ENCODE measurements around the gene ULK4. TPM values are rescaled to one million over a fixed set of nuclear protein-coding genes. Genes with fewer than 3 reads are reported as not detected.

ULK4 gene
- total and polyA plus RNA-seq, 2 of the 4 experiments (the other 2 are of a cell fraction): 2.7 to 5.0 TPM

DNA sequence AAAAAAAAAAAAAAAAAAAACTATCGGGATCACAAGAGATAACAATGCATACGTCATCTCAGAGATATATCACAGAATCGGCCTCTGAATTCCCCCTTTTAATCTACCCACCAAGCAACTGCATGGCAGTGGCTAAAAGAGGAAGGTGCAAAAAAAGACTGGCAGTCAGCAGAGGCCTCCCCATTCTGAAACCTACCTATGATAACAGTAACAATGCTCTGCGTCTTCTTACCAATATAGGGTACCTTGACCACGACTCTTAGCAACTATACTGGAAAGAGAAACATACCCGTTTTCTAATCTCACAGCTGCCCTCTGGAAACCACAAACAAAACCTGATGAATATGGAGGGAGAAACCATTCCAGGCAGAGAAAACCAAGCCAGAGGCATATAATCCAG, 106.9 kb downstream of the ULK4 start:
- no peaks in the 10 kb centered on the region for H3K27me3 ChIP-seq (ENCODE audit: control insufficient read depth, insufficient read depth, low read length)
- TF ChIP-seq RFX5 (IDR thresholded peaks at IDR 0.05; ENCODE audit: low read depth, low read length) (no peak), RCOR1 (IDR thresholded peaks at IDR 0.05; ENCODE audit: insufficient replicate concordance, low read length) (no peak)
- no TSS peak for BruUV-seq (replicated peaks)
- no peak overlapping the region for H3K4me2 ChIP-seq (ENCODE audit: low read depth, low read length)
- no peak overlapping the region for H3K9ac ChIP-seq (ENCODE audit: low read depth, low read length)
- H3K18ac ChIP-seq (ENCODE audit: low read depth, low read length): no peak overlapping the region
- H3K9me3 ChIP-seq (ENCODE audit: control insufficient read depth, insufficient read depth, low read length): no peaks in the 10 kb centered on the region
- no peak overlapping the region for H3K56ac ChIP-seq (ENCODE audit: extremely low read depth, insufficient read depth, low read length)
- no peaks in the 10 kb centered on the region for H4K20me1 ChIP-seq (ENCODE audit: insufficient read depth, low read length)
- H2AK9ac ChIP-seq (replicated peaks; ENCODE audit: low read depth, low read length, poor library complexity): no peak overlapping the region
- no peak overlapping the region for H3K27ac ChIP-seq (ENCODE audit: insufficient read depth, low read length)
- H3K9me1 ChIP-seq (ENCODE audit: insufficient read depth, low read length): no peaks in the 10 kb centered on the region
- no peak overlapping the region for H3K4me3 ChIP-seq (ENCODE audit: insufficient read depth, low read depth, low read length)
- no peak overlapping the region for H2BK20ac ChIP-seq (ENCODE audit: low read depth, low read length)
- no peaks in the 10 kb centered on the region for H3K79me1 ChIP-seq (ENCODE audit: low read depth in 1 of 2, low read length in 2 of 2)
- WGBS, 2 experiments (ENCODE audit: extremely low coverage in 2 of 2, insufficient read length in 1 of 2): no CpG with 5 or more reads among the region's 6 CpGs
- no peaks in the 10 kb centered on the region for H3K4me1 ChIP-seq (ENCODE audit: control insufficient read depth, insufficient read depth, low read length)
- POLR2A ChIA-PET (ENCODE audit: unreplicated experiment): no interaction called here
- dilution Hi-C loops (cut with HindIII; ENCODE audit: low sequenced_read_pairs, unreplicated experiment): no loop called here
- no peak overlapping the region for H2BK120ac ChIP-seq (ENCODE audit: low read depth, low read length)
- H3K36me3 ChIP-seq (ENCODE audit: control insufficient read depth, insufficient read depth, low read length): no peaks in the 10 kb centered on the region
- H4K8ac ChIP-seq (ENCODE audit: low read depth in 2 of 2, low read length in 2 of 2): no peak overlapping the region
- no peak overlapping the region for H2AFZ ChIP-seq (replicated peaks; ENCODE audit: low read length, poor library complexity)
- H4K91ac ChIP-seq (ENCODE audit: insufficient read depth, low read depth, low read length): no peak overlapping the region
- no peak for DNase-seq
- H2AK5ac ChIP-seq (ENCODE audit: low read depth, low read length): no peak overlapping the region
- CTCF ChIA-PET: no interaction called here
- H2BK5ac ChIP-seq (ENCODE audit: low read depth, low read length, poor library complexity, severe bottlenecking): no peak overlapping the region
- intact Hi-C loops (cut with micrococcal nuclease): no loop called here
- no peak overlapping the region for H3K4ac ChIP-seq (ENCODE audit: low read depth, low read length)
- H3K14ac ChIP-seq (replicated peaks; ENCODE audit: low read depth, low read length): no peak overlapping the region
- no peak overlapping the region for H4K5ac ChIP-seq (ENCODE audit: low read depth, low read length)
- no peak overlapping the region for H3K23ac ChIP-seq (ENCODE audit: low read depth, low read length)
- no peak overlapping the region for H2BK15ac ChIP-seq (ENCODE audit: low read depth, low read length)
- ATAC-seq (ENCODE audit: low read depth): no peak
- in situ Hi-C loops (cut with MboI; ENCODE audit: low sequenced_read_pairs): no loop called here
